Measurements from ENCODE around the gene CAMTA1. TPM values are rescaled to one million over a fixed set of nuclear protein-coding genes. Genes with fewer than 3 reads are reported as not detected.

Gene CAMTA1
- total RNA-seq, 1 donor from 2014 or later = 160 TPM

DNA sequence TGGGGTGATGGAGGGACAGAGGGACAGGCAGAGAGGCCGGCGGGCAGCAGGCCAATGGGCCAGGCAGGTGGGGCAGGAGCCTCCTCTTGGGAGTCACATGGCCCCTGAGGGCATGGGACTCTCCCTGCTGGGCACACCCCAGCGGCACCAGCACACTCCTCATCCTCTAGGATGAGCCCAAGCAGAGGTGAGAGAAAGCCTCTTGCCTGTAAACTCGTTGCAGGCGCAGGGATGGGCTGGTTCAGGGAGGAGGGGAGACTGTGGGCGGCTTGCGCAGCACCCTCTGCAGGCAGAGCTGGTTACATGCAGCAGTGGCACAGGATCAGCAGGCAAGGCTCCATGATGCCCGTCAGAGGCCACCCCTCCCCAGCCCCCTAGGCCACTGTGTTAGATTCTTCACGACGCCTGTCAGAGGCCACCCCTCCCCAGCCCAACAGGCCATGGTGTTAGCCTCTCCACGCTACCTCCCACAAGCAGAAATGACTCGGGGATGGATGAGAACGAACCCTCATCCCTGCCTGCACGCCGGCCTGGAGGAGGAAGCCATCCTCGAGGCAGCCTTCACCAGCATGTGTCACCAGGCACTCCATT lies 776.2 kb downstream of the CAMTA1 start:
- Histone ChIP-seq H3K4me3 (no peak overlapping the region), H3K9me3 (replicated peaks) (no peaks in the 10 kb centered on the region), H3K27ac (replicated peaks) (no peak overlapping the region), H3K27me3 (ENCODE audit: low read depth) (no peaks in the 10 kb centered on the region), H3K4me1 (peaks cover 11% of the 10 kb centered on the region), H3K36me3 (no peaks in the 10 kb centered on the region)
- TF ChIP-seq, protein P1, sequence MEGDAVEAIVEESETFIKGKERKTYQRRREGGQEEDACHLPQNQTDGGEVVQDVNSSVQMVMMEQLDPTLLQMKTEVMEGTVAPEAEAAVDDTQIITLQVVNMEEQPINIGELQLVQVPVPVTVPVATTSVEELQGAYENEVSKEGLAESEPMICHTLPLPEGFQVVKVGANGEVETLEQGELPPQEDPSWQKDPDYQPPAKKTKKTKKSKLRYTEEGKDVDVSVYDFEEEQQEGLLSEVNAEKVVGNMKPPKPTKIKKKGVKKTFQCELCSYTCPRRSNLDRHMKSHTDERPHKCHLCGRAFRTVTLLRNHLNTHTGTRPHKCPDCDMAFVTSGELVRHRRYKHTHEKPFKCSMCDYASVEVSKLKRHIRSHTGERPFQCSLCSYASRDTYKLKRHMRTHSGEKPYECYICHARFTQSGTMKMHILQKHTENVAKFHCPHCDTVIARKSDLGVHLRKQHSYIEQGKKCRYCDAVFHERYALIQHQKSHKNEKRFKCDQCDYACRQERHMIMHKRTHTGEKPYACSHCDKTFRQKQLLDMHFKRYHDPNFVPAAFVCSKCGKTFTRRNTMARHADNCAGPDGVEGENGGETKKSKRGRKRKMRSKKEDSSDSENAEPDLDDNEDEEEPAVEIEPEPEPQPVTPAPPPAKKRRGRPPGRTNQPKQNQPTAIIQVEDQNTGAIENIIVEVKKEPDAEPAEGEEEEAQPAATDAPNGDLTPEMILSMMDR (IDR thresholded peaks at IDR 0.05; ENCODE audit: borderline replicate concordance) = peak; percentile 34
- intact Hi-C loops (cut with micrococcal nuclease) = no loop called here
- DNase-seq = no peak

DNA sequence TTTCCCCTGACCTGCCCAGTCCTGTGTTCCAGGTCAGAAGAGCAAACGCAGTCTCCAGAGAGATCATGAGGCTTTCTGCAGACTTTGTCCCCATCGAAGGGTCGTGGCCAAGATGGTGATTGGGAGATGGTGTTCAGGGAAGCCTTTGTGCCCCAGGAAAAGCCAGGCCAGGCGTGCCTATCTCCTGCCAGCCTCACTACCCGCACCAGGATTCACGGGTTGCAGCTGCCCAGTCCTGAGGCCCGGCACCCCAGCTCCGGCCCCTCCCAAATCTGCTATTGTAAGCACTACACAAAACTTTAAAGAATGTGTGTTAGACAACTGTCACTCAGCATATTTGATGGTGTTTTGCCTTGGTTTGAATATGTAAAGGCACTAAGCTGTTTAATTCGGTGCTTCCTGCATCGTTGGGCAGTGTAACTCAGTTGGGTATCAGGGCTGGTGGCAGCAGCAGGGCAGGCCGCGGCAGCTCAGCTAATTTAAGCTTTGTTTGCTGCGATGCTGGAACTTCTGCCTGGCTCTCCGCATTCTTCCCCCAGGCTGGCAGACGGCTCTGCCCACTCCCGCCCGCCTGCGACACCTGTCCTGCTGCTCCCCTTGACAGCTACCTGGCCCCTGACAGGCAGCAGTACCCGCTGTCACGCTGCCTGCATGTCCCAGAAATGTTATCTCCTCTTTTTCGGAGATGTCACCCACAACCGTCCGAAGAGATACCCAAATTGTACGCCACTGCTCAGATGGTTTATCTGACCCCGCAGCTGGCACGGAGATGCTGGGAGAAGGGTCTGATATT lies 776.9 kb downstream of the CAMTA1 start:
- intact Hi-C loops (cut with micrococcal nuclease) = no loop called here
- TF ChIP-seq, protein P1 (IDR thresholded peaks at IDR 0.05; ENCODE audit: borderline replicate concordance) = no peak
- DNase-seq = no peak
- no peaks in the 10 kb centered on the region for H3K27me3 ChIP-seq (ENCODE audit: low read depth)
- H3K9me3 ChIP-seq (replicated peaks) = no peaks in the 10 kb centered on the region
- peaks cover 11% of the 10 kb centered on the region for H3K4me1 ChIP-seq
- H3K27ac ChIP-seq (replicated peaks) = no peak overlapping the region
- no peaks in the 10 kb centered on the region for H3K36me3 ChIP-seq
- no peak overlapping the region for H3K4me3 ChIP-seq

DNA sequence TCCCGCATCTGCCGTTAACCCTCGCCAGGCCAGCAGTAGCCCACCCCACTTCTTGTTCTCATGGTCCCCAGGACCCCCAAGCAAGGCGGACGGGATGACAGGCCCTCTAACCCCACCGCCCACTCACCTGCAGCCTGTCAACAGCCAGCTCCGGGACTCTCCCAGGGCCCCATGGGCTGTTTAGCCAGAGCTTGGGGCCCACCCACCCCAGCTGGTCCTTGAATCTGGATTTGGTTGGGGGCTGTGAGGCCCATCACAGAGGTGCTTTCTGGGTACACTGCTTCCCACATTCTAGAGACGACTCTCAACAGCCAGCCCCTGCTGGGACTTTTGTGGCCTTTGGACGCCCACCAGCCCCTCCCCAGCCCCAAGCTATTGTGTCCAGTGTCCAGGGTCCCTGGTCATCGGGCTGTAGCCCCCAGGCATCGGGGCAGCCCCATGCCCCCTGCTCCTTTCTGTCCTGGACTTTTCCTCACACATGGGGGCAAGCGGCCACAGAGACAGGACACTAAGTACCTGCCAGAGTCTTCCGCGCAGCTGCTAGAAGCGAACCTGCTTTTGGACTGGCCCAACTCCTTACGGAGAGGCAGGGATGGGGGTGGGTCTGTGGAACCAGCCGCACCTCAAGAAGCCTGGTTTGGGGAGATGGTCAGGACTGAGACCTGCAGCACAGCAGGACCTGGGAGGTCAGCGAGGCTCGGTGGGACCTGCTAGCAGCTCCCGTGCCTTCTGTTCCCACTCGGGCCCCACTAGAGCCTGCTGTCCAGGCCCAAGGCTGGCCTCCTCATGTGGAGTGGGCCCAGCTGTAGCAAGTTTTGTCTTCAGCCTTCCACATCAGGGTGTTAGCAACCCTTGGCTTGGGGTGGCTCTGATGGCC lies 777.7 kb downstream of the CAMTA1 start:
- TF ChIP-seq, protein P1 (IDR thresholded peaks at IDR 0.05; ENCODE audit: borderline replicate concordance) = no peak
- intact Hi-C loops (cut with micrococcal nuclease) = no loop called here
- DNase-seq = no peak

DNA sequence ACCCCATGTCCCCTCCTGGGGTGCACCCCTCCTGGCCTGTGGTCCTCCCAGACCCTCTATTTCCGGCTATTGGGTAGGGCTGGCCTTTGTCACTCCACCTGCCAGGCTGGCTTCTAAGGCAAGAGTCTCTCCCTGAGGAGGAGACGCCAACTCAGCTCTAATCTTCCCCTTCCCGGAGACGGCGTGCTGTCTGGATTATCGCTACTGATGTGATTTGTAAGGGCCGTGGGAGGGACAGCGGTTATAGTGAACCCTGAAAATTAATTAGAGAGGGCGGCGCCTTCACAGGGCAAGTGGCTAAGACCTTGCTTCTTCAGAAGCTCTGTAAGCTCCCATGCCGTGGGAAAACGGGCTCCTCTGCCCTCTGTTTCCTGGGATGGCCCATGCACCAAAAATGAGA lies 778.9 kb downstream of the CAMTA1 start:
- Histone ChIP-seq H3K4me3 (no peak overlapping the region), H3K4me1 (no peaks in the 10 kb centered on the region), H3K36me3 (no peaks in the 10 kb centered on the region), H3K9me3 (replicated peaks) (no peaks in the 10 kb centered on the region), H3K27ac (replicated peaks) (no peak overlapping the region), H3K27me3 (ENCODE audit: low read depth) (no peaks in the 10 kb centered on the region)
- DNase-seq = no peak
- intact Hi-C loops (cut with micrococcal nuclease) = no loop called here
- TF ChIP-seq, protein P1 (IDR thresholded peaks at IDR 0.05; ENCODE audit: borderline replicate concordance) = no peak

More for the DNA sequence above, 777.7 kb downstream of the CAMTA1 start:
- Histone ChIP-seq H3K4me1 (peaks cover 4% of the 10 kb centered on the region), H3K4me3 (no peak overlapping the region), H3K27ac (replicated peaks) (no peak overlapping the region), H3K27me3 (ENCODE audit: low read depth) (no peaks in the 10 kb centered on the region), H3K9me3 (replicated peaks) (no peaks in the 10 kb centered on the region), H3K36me3 (no peaks in the 10 kb centered on the region)

DNA sequence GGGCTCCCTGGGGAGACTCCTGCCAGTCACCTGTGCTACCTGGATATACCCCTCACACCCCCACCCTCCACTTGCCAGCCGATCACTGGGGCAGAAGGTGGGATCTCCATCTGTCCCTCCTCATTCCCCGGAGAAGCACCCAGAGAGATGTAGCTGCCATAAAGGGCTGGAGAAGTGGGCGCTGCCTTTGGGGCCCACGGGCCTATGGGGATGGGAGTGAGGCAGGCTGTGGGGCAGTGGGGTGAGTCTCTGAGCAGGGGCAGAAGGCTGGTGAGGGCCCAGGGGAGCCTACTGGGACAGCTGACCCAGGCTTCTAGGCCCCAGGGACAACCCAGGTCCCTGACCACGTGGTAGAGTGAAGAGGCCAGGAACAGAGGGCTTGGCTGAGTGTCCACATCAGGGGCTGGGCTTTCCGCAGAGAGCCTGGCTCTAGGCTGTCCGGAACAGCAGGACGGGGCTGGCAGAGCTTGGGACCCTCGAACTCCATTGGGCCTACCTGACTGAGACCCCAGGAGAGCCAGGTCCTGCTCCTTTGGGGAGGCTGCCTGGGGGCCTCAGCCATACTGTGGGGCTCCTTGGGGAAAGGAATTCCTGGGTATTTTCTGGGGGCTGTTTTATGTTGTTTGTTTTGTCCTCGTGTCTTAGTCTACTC lies 780.0 kb downstream of the CAMTA1 start:
- TF ChIP-seq, protein P1 (IDR thresholded peaks at IDR 0.05; ENCODE audit: borderline replicate concordance) = no peak
- Histone ChIP-seq H3K4me1 (no peaks in the 10 kb centered on the region), H3K27me3 (ENCODE audit: low read depth) (no peaks in the 10 kb centered on the region), H3K36me3 (no peaks in the 10 kb centered on the region), H3K9me3 (replicated peaks) (no peaks in the 10 kb centered on the region), H3K4me3 (no peak overlapping the region), H3K27ac (replicated peaks) (no peak overlapping the region)
- intact Hi-C loops (cut with micrococcal nuclease) = no loop called here
- DNase-seq = no peak

Data from left ventricle myocardium inferior (tissue), 1 donor.